Activated B cell treated with CpG ODN at 0.5 μM for 24 hours (primary cell): ENCODE results near the gene GDPD5. TPM values are rescaled to one million over a fixed set of nuclear protein-coding genes. Genes with fewer than 3 reads are reported as not detected.

Experiments
- ATAC-seq: fragments of 200-7000 bp; cut with Tn5 transposase; one replicate; pipeline ENCODE4 v1.10.0; 2021; ENCODE audit warnings: low read depth, mild to moderate bottlenecking, moderate library complexity
- CTCF ChIA-PET: fragments of 350-600 bp; sonication (Branson Sonifier 250); formaldehyde crosslinking; loops from one replicate; lab custom pipeline; 2021; ENCODE audit warnings: antibody characterized with exemption; lab: Charles Lee
- POLR2A ChIA-PET: fragments of 350-600 bp; sonication (Branson Sonifier 250); formaldehyde crosslinking; loops from one replicate; lab custom pipeline; 2021; ENCODE audit warnings: antibody characterized with exemption; lab: Charles Lee
- DNase-seq: peaks from one replicate; pipeline ENCODE4 v3.0.0; 2022
- H3K27ac Mint-ChIP-seq: one replicate; pipeline ENCODE4 v1.8.0; 2020; ENCODE audit warnings: mixed read lengths
- H3K27me3 Mint-ChIP-seq: one replicate; pipeline ENCODE4 v1.8.0; 2021; ENCODE audit warnings: mixed read lengths
- H3K36me3 Mint-ChIP-seq: one replicate; pipeline ENCODE4 v1.8.0; 2021; ENCODE audit warnings: low read depth, mixed read lengths
- H3K4me1 Mint-ChIP-seq: one replicate; pipeline ENCODE4 v1.8.0; 2021; ENCODE audit warnings: mixed read lengths
- H3K4me3 Mint-ChIP-seq: one replicate; pipeline ENCODE4 v1.8.0; 2020; ENCODE audit warnings: mild to moderate bottlenecking, mixed read lengths
- H3K9me3 Mint-ChIP-seq: one replicate; pipeline ENCODE4 v1.8.0; 2020; ENCODE audit warnings: mixed read lengths
- intact Hi-C: fragments of 100-400 bp; cut with micrococcal nuclease; formaldehyde crosslinking; loops from one replicate; pipeline ENCODE4 v1.15.1; 2024
- total RNA-seq: library from RNA; stranded (reverse); gene quantifications from 2 replicates; pipeline ENCODE4 v1.2.3, GENCODE V29; 2022
- TF ChIP-seq, protein P1 (sequence below): fragments of 200-600 bp; IDR thresholded peaks from one replicate; pipeline ENCODE4 v1.8.0; 2022; ENCODE audit warnings: antibody characterized with exemption, mild to moderate bottlenecking

Gene GDPD5
- total RNA-seq, 1 donor from 2014 or later: 22.2 TPM

- no peak overlapping the region for H3K27ac Mint-ChIP-seq
- POLR2A ChIA-PET: no interaction called here
- TF ChIP-seq, protein P1, sequence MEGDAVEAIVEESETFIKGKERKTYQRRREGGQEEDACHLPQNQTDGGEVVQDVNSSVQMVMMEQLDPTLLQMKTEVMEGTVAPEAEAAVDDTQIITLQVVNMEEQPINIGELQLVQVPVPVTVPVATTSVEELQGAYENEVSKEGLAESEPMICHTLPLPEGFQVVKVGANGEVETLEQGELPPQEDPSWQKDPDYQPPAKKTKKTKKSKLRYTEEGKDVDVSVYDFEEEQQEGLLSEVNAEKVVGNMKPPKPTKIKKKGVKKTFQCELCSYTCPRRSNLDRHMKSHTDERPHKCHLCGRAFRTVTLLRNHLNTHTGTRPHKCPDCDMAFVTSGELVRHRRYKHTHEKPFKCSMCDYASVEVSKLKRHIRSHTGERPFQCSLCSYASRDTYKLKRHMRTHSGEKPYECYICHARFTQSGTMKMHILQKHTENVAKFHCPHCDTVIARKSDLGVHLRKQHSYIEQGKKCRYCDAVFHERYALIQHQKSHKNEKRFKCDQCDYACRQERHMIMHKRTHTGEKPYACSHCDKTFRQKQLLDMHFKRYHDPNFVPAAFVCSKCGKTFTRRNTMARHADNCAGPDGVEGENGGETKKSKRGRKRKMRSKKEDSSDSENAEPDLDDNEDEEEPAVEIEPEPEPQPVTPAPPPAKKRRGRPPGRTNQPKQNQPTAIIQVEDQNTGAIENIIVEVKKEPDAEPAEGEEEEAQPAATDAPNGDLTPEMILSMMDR: no peak
- no peak for ATAC-seq
- DNase-seq: no peak
- CTCF ChIA-PET: no interaction called here
- no peaks in the 10 kb centered on the region for H3K9me3 Mint-ChIP-seq
- H3K4me3 Mint-ChIP-seq: no peak overlapping the region
- peaks cover 12% of the 10 kb centered on the region for H3K36me3 Mint-ChIP-seq
- no peaks in the 10 kb centered on the region for H3K27me3 Mint-ChIP-seq
- intact Hi-C loops: no loop called here
- H3K4me1 Mint-ChIP-seq: peaks cover 11% of the 10 kb centered on the region
Measured at GRCh38 chr11:75473684-75474083, 52.1 kb downstream of the GDPD5 start.

DNA sequence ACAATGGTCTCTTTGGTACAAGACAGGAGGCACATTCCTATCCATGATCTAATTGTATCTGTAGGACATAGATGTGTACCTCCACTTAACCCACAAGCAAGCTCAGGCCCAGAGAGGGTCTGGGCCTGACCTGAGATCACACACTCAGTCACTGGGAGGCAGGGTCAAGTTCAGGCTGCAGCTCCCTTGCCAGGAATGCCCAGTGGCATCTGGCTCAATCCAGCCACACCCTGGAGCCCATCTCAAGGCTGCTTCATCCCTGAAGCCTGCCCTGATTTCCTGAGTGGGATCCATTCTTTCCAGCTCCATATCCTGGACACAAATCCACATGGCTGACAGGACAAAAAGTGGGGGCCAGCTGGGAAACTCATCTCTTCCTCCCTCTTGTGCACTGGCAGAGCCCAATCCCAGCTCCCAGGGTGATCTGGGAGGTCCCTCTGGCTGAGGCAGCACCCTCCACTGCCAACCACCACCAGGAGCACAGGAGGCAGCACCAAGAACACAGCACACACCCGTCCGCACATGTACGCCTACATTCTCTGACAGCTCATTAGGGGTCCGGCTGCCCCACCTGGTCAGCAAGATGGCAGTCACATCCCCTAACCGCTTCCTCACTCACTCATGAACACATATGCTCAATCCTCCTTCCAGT lies 53.5 kb downstream of the GDPD5 start:
- Mint-ChIP-seq H3K4me1 (peaks cover 13% of the 10 kb centered on the region), H3K27ac (no peak overlapping the region), H3K27me3 (no peaks in the 10 kb centered on the region), H3K36me3 (peaks cover 13% of the 10 kb centered on the region), H3K4me3 (no peak overlapping the region), H3K9me3 (no peaks in the 10 kb centered on the region)
- TF ChIP-seq, protein P1: no peak
- ChIA-PET POLR2A (no interaction called here), CTCF (no interaction called here)
- DNase-seq: no peak
- intact Hi-C loops: no loop called here
- no peak for ATAC-seq

- ChIA-PET POLR2A (no interaction called here), CTCF (no interaction called here)
- Mint-ChIP-seq H3K4me3 (no peak overlapping the region), H3K27ac (no peak overlapping the region), H3K27me3 (no peaks in the 10 kb centered on the region), H3K36me3 (peaks cover 13% of the 10 kb centered on the region), H3K9me3 (no peaks in the 10 kb centered on the region), H3K4me1 (peaks cover 20% of the 10 kb centered on the region)
- TF ChIP-seq, protein P1: no peak
- intact Hi-C loops: no loop called here
- DNase-seq: no peak
- no peak for ATAC-seq
Measured at GRCh38 chr11:75471176-75471973, 54.4 kb downstream of the GDPD5 start.

GRCh38 chr11:75470476-75471080 lies 55.2 kb downstream of the GDPD5 start:
- H3K4me3 Mint-ChIP-seq: no peak overlapping the region
- TF ChIP-seq, protein P1: no peak
- DNase-seq (no peak), ATAC-seq (no peak)
- H3K4me1 Mint-ChIP-seq: peaks cover 16% of the 10 kb centered on the region
- peaks cover 13% of the 10 kb centered on the region for H3K36me3 Mint-ChIP-seq
- intact Hi-C loops: no loop called here
- H3K9me3 Mint-ChIP-seq: no peaks in the 10 kb centered on the region
- H3K27me3 Mint-ChIP-seq: no peaks in the 10 kb centered on the region
- POLR2A ChIA-PET: no interaction called here
- no peak overlapping the region for H3K27ac Mint-ChIP-seq
- CTCF ChIA-PET: no interaction called here

- no peak overlapping the region for H3K27ac Mint-ChIP-seq
- POLR2A ChIA-PET: no interaction called here
- no peak overlapping the region for H3K4me3 Mint-ChIP-seq
- peaks cover 13% of the 10 kb centered on the region for H3K36me3 Mint-ChIP-seq
- intact Hi-C loops: no loop called here
- no peaks in the 10 kb centered on the region for H3K9me3 Mint-ChIP-seq
- CTCF ChIA-PET: no interaction called here
- DNase-seq (no peak), ATAC-seq (no peak)
- peaks cover 12% of the 10 kb centered on the region for H3K4me1 Mint-ChIP-seq
- TF ChIP-seq, protein P1: no peak
- H3K27me3 Mint-ChIP-seq: no peaks in the 10 kb centered on the region
Measured at GRCh38 chr11:75469785-75470405, 55.8 kb downstream of the GDPD5 start.
